HepG2 (cell line): ENCODE measurements around the gene ZNFX1. TPM values are rescaled to one million over a fixed set of nuclear protein-coding genes. Genes with fewer than 3 reads are reported as not detected.

Experiments
- CBX2 ChIP-seq, 2 experiments: fragments of 200-600 bp in 1 of 2; sonication (generic); formaldehyde crosslinking in 1 of 2; IDR thresholded peaks; 2 replicates each; pipeline versions ENCODE4 v1.7.0 to v1.8.1; 2018 to 2022; ENCODE audit warnings: low read depth in 2 of 2, low read length in 1 of 2, mild to moderate bottlenecking in 1 of 2, missing genetic modification reagents in 1 of 2
- EZH2 ChIP-seq: conservative IDR thresholded peaks from 2 replicates; pipeline ENCODE4 v1.6.1; 2012; ENCODE audit warnings: mild to moderate bottlenecking, low read depth, low read length, moderate library complexity
- GABPA ChIP-seq, 2 experiments: IDR thresholded peaks; 2 replicates each; pipeline ENCODE4 v1.6.1; 2011 to 2016; ENCODE audit warnings: low read depth in 2 of 2, low read length in 1 of 2, missing biosample characterization in 1 of 2, missing genetic modification characterization in 1 of 2
- GATAD2A ChIP-seq: IDR thresholded peaks from 2 replicates; pipeline ENCODE4 v1.6.1; 2016
- HNF1A ChIP-seq, 2 experiments: sonication (generic) in 1 of 2; formaldehyde crosslinking in 1 of 2; IDR thresholded peaks; 2 replicates each; pipeline versions ENCODE4 v1.4.0 to v1.6.1; 2016 to 2020; ENCODE audit warnings: borderline replicate concordance in 1 of 2, low read depth in 1 of 2, mild to moderate bottlenecking in 1 of 2, missing genetic modification reagents in 1 of 2
- KLF15 ChIP-seq: sonication (generic); formaldehyde crosslinking; IDR thresholded peaks from 2 replicates; pipeline ENCODE4 v1.8.1; 2023; ENCODE audit warnings: borderline replicate concordance, mild to moderate bottlenecking, inconsistent platforms, missing genetic modification reagents, mixed read lengths
- MNT ChIP-seq: fragments of 450-650 bp; IDR thresholded peaks from 2 replicates; pipeline ENCODE4 v1.6.1; 2016
- NFIC ChIP-seq: IDR thresholded peaks from 2 replicates; pipeline ENCODE4 v1.6.1; 2012; ENCODE audit warnings: mild to moderate bottlenecking, low read length, inconsistent platforms
- NR2F1 ChIP-seq, 2 experiments: fragments of 450-650 bp in 1 of 2; formaldehyde crosslinking in 1 of 2; IDR thresholded peaks; 2 replicates each; pipeline versions ENCODE4 v1.5.0 to v1.6.1; 2016 to 2020; ENCODE audit warnings: mild to moderate bottlenecking in 1 of 2, missing compliant biosample characterization in 1 of 2, missing genetic modification reagents in 1 of 2, moderate library complexity in 1 of 2
- PAF1 ChIP-seq: IDR thresholded peaks from 2 replicates; pipeline ENCODE4 v1.6.1; 2016; ENCODE audit warnings: missing genetic modification reagents, missing compliant biosample characterization
- PAWR ChIP-seq: sonication (generic); formaldehyde crosslinking; IDR thresholded peaks from 2 replicates; pipeline ENCODE4 v1.4.0; 2020; ENCODE audit warnings: missing genetic modification reagents, mild to moderate bottlenecking, borderline replicate concordance
- POLR2A ChIP-seq, 2 experiments: IDR thresholded peaks; 2 replicates each; pipeline ENCODE4 v1.6.1; 2011; ENCODE audit warnings: low read depth in 2 of 2, low read length in 2 of 2, mild to moderate bottlenecking in 1 of 2, moderate library complexity in 1 of 2; ENCODE audit not compliant: insufficient read depth in 1 of 2
- POLR2AphosphoS5 ChIP-seq: IDR thresholded peaks from 2 replicates; pipeline ENCODE4 v1.6.1; 2012; ENCODE audit warnings: low read depth, low read length
- POLR2G ChIP-seq: fragments of 200-400 bp; formaldehyde crosslinking; IDR thresholded peaks from 2 replicates; pipeline ENCODE4 v1.6.1; 2018; ENCODE audit warnings: mild to moderate bottlenecking, low read depth, low read length, moderate library complexity
- RARA ChIP-seq: IDR thresholded peaks from 2 replicates; pipeline ENCODE4 v1.6.1; 2016; ENCODE audit warnings: missing genetic modification reagents, missing compliant biosample characterization
- SP1 ChIP-seq, 2 experiments: fragments of 450-650 bp in 1 of 2; sonication (generic) in 1 of 2; formaldehyde crosslinking in 1 of 2; IDR thresholded peaks; 2 replicates each; pipeline versions ENCODE4 v1.4.0 to v1.6.1; 2016 to 2020; ENCODE audit warnings: missing genetic modification reagents in 1 of 2
- SRY ChIP-seq: sonication (generic); formaldehyde crosslinking; IDR thresholded peaks from 2 replicates; pipeline ENCODE4 v1.8.0; 2022; ENCODE audit warnings: mild to moderate bottlenecking, missing genetic modification reagents
- TBX3 ChIP-seq: fragments of 450-650 bp; IDR thresholded peaks from 2 replicates; pipeline ENCODE4 v1.6.1; 2017; ENCODE audit warnings: antibody characterized with exemption, mild to moderate bottlenecking, inconsistent platforms, borderline replicate concordance
- ZC3H4 ChIP-seq: sonication (generic); formaldehyde crosslinking; IDR thresholded peaks from 2 replicates; pipeline ENCODE4 v1.4.0; 2020; ENCODE audit warnings: missing genetic modification reagents, borderline replicate concordance
- ZNF12 ChIP-seq: sonication (generic); formaldehyde crosslinking; IDR thresholded peaks from 2 replicates; pipeline ENCODE4 v1.5.0; 2020; ENCODE audit warnings: missing genetic modification reagents
- ZNF512 ChIP-seq: sonication (generic); formaldehyde crosslinking; IDR thresholded peaks from 2 replicates; pipeline ENCODE4 v1.4.0; 2020; ENCODE audit warnings: mild to moderate bottlenecking, missing genetic modification reagents
- ZNF644 ChIP-seq: IDR thresholded peaks from 2 replicates; pipeline ENCODE4 v1.6.1; 2016; ENCODE audit warnings: low read depth
- ZSCAN31 ChIP-seq: sonication (generic); formaldehyde crosslinking; IDR thresholded peaks from 2 replicates; pipeline ENCODE4 v1.5.0; 2020; ENCODE audit warnings: low read depth, mild to moderate bottlenecking, missing genetic modification reagents
- polyA plus RNA-seq, 8 experiments: library from polyadenylated mRNA; depleted of rRNA in 3 of 8; stranded (reverse) in 7 of 8; unstranded in 1 of 8; fragments of >200 nt; fragmentation: Illumina TruSeq in 4 of 8; extraction: Trizol in 4 of 8; gene quantifications; 2 replicates each; pipeline versions ENCODE4 v1.2.1 to v1.2.3, GENCODE V29; 2011 to 2016; ENCODE audit warnings: low read depth in 4 of 8, missing spikeins in 1 of 8, mixed read lengths in 1 of 8; ENCODE audit not compliant: insufficient read depth in 1 of 8
- total RNA-seq, 5 experiments: library from RNA; depleted of rRNA; stranded (reverse); fragments of >200 nt; fragmentation: Illumina TruSeq; extraction: Trizol; gene quantifications; 2 replicates each; pipeline ENCODE4 v1.2.3, GENCODE V29; 2016; ENCODE audit warnings: low read depth in 1 of 5

ZNFX1 gene
- total and polyA plus RNA-seq, 2 of the 13 experiments (the other 11 are each of a cell fraction or from before 2014, with no cell fraction given) = 2.9 to 11.1 TPM

GRCh38 chr20:49285813-49286494 lies 8.1 kb upstream of the ZNFX1 start (continued):
- TF ChIP-seq HNF1A (IDR thresholded peaks at IDR 0.05; ENCODE audit: low read depth) = no peak
- TF ChIP-seq HNF1A (CRISPR knock-in tag; IDR thresholded peaks at IDR 0.05; ENCODE audit: borderline replicate concordance) = no peak
- peak; percentile 9 for TF ChIP-seq POLR2AphosphoS5
- no peak for TF ChIP-seq CBX2 (IDR thresholded peaks at IDR 0.05; ENCODE audit: low read depth, low read length)
- TF ChIP-seq CBX2 (CRISPR knock-in tag; IDR thresholded peaks at IDR 0.05; ENCODE audit: low read depth) = no peak
- no peak for TF ChIP-seq ZSCAN31 (CRISPR knock-in tag)
- TF ChIP-seq ZC3H4 (CRISPR knock-in tag) = 0 out of 2 replicates have a peak, but pooled peaks have one; percentile 25
- TF ChIP-seq POLR2A (IDR thresholded peaks at IDR 0.05; ENCODE audit: insufficient read depth in 1 of 2, low read depth in 2 of 2, low read length in 2 of 2) = peak; percentile 42 to 76; a peak in 3 of 4 replicates
- 0 out of 2 replicates have a peak, but pooled peaks have one; percentile 7 for TF ChIP-seq GATAD2A
- 0 out of 2 replicates have a peak, but pooled peaks have one; percentile 19 for TF ChIP-seq TBX3
- no peak for TF ChIP-seq SRY
- TF ChIP-seq MNT = no peak
- no peak for TF ChIP-seq EZH2
- no peak for TF ChIP-seq NR2F1 (CRISPR knock-in tag; IDR thresholded peaks at IDR 0.05)
- TF ChIP-seq ZNF512 = no peak
- no peak for TF ChIP-seq RARA (CRISPR knock-in tag)
- TF ChIP-seq ZNF12 = no peak
- peak; percentile 57 for TF ChIP-seq POLR2G
- TF ChIP-seq ZNF644 (CRISPR knock-in tag) = no peak
- no peak for TF ChIP-seq KLF15 (CRISPR knock-in tag)
- TF ChIP-seq SP1 (IDR thresholded peaks at IDR 0.05) = no peak
- no peak for TF ChIP-seq SP1 (CRISPR knock-in tag; IDR thresholded peaks at IDR 0.05)
- no peak for TF ChIP-seq PAWR (CRISPR knock-in tag)
- peak; percentile 83 for TF ChIP-seq PAF1 (CRISPR knock-in tag)
- TF ChIP-seq NFIC = no peak
- TF ChIP-seq GABPA (IDR thresholded peaks at IDR 0.05; ENCODE audit: low read depth, low read length) = no peak
- 0 out of 2 replicates have a peak, but pooled peaks have one; percentile 8 for TF ChIP-seq GABPA (CRISPR knock-in tag; IDR thresholded peaks at IDR 0.05; ENCODE audit: low read depth)
